GM21423 (cell line): Measurements from ENCODE around the gene TMOD1.
"Not testable (repeated sequence)": the region's sequence is repeated elsewhere in the genome, so short reads cannot be mapped to it uniquely, and the experiment has no call there.

Experiments
- ATAC-seq: cut with Tn5 transposase; IDR thresholded peaks from one replicate; pipeline ENCODE4 v1.9.1; 2021; ENCODE audit warnings: mild to moderate bottlenecking, moderate library complexity; ENCODE audit not compliant: unreplicated experiment

TMOD1 gene

DNA sequence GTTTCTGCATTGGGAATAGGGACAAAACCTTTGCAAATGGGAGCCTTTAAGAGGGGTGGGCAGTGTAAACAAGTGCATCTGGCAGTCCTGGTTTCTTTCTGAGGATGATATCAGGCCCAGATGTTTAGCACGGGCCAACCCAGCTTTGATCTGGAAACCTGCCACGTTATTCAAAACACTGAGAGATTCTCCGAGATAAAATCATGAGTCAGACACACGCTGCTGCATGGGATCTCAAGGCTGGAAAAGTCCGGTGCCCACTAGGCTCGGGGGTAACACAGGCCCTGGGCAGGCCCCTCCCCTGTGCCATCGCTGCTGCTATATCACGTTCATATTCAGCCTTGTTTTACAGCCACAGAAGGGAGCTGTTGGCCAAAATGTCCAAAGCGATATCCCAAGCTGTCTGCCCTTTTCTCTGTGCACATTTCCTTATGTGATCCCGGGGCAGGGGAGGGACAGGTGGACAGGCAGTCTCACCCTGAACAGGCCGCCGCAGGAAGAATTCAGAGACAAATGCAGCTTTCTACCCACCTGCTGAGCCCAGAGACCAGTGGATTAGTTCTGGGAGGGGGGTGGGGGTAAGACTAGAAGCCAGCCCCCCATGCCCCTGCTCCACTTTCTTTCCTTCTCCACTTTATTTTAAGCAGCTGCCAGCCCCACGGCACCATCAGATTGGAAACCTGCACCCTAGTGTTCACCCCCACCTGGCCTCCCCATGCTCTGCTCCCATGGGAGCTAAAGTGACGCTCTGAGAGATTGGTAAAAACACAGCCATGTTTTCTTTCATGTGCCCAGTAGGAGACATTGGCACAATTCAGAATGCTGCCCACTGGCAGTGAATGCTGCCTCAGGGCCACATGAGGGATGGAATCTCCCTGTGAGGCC lies 63.1 kb downstream of the TMOD1 start:
- ATAC-seq = no peak

DNA sequence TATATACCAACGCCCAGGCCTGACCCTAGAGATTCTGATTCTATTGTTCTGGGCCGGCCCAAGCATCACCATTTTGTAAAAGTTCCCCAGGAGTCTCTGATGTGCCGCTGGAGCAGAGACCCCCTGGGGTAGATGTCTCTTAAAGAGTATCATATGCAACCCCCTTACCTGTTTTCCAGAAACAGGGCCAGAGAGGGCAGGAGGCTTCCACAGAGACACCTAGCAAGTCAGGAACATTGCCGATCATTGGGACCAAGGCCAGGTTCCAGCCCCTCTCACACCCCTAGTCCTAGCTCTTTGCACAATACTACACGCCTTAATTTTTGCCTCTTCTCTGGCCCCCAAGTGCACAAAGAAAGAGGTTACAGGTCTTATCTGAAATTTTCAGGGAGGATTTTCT lies 63.8 kb downstream of the TMOD1 start:
- ATAC-seq = no peak

DNA sequence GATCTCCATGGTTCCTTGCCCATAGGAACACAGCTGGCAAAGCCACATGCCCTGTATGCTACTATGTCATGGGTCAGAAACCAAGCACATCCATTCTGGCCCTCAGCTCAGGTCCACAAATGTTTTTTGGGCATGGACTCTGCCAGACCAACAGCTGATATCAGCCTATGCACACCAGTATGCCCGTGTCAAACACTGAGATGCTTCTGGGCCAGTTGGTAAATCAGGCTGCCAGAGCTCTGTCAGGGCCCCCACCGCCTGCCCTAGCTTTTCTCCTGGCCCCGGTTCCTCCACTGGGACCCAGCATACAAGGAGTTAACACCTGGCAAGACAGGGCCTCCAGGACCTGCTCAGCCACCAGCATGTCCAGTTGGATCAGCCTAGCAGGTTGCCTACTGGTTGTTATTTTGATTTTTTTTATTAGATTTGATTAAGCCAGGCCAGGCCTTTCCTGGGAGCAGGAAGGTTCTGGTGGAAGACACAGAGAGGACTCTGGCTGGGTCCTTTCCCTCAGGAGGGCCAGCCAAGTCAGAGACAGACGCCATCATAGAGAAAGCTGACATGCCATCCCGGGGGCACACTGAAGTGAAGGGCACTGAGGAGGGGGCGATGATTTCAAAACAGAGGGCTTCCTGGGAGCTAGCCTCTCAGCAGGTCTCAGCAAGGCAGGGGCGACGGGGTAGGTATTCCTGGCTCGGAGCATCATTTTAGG lies 65.9 kb downstream of the TMOD1 start:
- ATAC-seq = no peak

DNA sequence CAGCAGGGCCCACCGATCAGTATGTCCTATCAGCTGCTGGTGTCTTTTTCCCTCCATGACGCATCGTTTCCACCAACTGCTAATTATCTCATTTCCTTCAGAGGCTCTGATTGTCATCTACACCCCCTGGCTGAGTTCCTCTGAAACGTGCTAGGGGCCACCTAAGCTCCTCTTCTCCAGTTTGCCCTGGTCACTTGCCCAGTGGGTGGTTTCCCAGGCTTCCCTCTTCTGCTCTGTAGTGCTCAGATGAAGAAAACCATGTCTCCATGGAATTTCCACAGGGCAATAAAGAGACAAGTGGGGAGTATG lies 66.4 kb downstream of the TMOD1 start:
- no peak for ATAC-seq

DNA sequence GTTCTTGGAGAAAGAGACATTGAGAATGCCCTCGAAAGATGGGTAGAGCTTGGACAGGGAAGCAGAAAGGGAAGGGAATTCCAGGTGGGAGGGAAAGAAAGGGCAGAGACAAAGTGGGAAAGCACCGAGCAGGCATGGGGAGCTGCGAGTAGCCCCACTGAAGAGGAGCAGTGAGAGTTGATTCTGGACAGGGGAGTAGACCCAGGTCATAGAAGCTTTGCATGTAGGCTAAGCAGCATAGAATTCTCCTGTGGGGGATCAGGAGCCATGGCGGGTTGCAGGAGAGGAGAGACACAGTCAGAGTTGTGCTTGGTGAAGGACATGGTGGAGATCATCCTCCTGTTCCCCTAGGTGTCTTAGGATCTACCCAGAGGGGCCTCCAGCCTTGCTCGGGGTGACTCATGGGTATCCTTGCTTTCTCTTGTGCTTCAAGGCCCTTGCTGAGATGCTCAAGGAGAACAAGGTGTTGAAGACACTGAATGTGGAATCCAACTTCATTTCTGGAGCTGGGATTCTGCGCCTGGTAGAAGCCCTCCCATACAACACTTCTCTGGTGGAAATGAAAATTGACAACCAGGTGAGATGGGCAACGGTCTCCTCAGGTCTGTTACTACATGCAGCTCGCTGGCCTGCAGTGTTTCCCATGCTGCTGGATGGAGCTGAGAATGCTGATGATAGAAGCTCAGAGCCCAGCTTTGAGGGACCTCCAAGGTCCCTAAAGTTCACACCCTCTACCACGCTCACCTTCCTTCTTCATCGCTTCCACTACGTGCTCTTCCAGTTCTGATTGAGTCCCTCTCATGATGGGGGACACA lies 67.2 kb downstream of the TMOD1 start:
- ATAC-seq = no peak

DNA sequence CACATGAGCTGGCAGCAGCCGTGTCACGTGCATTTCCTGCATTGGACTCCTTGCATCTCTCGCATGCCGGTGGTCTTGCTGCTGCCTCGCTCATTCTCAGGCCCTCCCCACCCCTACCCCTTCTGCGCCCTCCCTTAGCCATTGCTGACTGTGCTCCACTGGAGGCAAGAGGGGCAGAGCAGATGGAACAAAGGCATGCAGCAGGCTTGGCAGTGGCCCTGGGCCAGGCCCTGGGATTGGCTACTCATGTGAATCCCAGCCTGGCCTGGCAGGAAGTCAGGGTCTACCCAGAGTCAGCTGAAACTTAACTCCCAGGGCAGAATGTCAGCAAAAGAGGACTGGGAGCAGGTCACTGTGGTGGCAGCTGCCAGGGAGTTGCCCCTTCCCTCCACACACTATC lies 69.4 kb downstream of the TMOD1 start:
- ATAC-seq = no peak

DNA sequence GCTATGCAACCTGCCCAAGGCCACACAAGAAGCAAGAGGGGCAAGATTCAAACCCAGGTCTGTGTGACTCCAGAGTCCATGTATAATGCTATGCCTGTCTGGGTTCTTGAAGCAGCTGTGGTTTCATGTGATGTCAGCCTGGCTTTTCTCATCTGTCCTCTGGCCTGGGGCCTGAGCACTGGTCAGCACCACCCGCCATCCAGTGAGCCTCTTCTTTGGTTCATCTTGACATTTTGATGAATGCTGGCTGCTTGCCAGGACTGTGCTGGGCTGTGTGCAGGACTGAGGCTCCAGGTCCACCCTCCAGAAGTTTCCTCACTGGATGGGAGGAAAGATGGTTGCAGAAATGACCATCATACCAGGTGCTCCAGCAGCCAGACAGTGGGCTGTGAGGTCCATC lies 70.2 kb downstream of the TMOD1 start:
- no peak for ATAC-seq

DNA sequence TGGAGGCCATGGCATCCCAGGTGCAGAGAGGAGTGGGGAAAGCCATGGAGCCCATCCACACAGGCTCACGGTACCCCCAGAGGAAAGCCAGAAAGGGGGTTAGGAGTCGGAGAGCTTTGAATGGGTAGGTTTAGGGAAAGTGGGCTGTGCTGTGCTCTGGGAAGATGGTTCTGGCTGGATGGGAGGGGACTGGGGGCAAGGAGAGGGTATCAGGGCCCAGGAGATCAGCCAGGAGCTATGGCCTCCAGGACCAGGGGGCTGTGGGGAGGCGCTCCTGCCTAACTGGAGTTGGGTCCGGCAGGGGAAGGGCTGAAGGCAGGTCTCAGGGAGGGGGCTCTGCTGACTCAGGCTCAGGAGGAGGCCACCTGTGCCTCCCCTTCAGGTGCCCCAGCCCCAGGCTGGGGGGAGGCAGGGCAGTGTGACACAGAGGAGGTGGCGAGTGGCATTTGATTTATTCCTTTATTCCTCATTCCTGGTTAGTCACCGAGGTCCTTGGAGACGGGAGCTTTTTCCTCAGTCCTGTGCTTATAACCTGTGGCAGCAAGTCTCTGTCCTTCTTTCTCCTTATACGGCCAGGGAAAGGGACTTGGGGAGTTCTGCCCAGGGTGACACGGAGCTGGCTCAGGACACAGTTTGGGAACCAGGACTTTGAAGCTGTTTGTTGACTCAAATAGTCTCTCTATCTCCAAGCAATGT lies 70.9 kb downstream of the TMOD1 start:
- no peak for ATAC-seq

DNA sequence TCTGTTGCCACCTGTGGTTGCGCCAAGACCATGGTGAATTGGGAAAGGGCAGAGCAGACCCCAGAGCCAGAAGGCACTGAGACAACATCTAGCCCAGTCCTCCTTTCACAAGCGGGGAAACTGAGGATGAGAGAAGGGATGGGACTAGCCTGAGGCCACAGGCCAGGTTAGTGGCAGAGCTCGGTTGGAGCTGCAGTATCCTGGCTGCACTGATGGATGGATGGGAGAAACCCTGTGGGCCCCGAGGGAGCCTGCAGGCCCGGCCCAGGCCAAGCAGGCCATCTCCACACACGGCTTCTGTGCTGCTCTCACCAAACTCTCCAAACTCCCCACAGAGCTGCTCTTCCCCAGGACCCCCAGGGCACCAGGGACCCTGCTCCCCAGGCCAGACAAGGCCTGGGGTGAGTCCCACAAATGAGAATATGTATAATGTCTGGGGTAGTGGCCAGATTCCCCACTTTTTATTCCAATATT lies 71.5 kb downstream of the TMOD1 start:
- ATAC-seq = no peak

DNA sequence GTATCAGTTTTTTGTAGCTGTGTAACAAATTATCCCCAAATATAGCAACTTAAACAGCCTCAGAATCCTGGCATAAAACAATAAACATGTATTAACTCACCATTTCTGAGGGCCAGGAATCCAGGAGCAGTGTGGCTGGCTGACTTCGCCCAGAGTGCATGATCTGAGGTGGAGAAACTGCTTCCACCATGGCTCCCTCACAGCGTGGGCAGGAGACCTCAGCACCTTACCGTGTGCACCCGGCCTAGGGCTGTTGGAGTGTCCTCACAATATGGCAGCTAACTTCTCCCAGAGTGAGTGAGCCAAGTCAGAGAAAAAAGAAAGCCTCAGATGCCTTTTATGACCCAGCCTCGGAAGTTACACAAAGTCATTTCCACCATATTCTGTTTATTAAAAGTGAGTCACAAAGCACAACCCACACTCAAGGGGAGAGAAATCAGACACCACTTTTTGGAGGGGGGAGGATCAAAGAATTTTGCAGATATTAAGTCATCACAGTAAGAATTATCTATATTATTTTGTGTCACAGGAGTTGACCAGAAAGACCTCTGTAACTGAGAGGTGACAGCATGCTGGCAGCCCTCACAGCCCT lies 72.1 kb downstream of the TMOD1 start:
- ATAC-seq = no peak

DNA sequence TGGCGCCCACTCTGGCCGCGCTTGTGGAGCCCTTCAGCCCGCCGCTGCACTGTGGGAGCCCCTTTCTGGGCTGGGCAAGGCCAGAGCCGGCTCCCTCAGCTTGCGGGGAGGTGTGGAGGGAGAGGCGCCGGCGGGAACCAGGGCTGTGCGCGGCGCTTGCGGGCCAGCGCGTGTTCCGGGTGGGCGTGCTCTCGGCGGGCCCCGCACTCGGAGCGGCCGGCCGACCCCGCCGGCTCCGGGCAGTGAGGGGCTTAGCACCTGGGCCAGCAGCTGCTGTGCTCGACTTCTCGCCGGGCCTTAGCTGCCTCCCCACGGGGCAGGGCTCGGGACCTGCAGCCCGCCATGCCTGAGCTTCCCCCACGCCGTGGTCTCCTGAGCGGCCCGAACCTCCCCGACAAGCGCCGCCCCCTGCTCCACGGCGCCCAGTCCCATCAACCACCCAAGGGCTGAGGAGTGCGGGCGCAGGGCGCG lies 72.7 kb downstream of the TMOD1 start:
- not testable (repeated sequence) for ATAC-seq

DNA sequence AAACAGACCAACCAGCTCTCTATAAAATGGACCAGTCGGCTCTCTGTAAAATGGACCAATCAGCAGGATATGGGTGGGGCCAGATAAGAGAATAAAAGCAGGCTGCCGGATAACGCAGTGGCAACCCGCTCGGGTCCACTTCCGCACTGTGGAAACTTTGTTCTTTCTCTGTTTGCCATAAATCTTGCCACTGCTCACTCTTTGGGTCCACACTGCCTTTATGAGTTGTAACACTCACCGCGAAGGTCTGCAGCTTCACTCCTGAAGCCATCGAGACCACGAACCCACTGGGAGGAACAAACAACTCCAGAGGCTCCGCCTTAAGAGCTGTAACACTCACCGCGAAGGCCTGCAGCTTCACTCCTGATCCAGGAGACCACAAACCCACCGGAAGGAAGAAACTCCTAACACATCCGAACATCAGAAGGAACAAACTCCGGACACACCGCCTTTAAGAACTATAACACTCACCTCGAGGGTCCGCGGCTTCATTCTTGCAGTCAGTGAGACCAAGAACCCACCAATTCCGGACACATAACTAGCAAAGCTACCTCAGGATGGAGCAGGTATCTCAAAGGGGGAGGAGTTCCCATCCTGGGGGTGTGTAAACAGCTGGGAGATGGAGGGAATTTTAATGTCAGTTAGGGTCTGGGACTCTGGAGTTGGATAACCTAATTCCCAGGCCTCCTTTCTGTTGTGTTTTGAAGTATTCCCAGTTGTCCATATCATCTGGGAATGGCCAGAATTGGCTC lies 73.6 kb downstream of the TMOD1 start:
- not testable (repeated sequence) for ATAC-seq

DNA sequence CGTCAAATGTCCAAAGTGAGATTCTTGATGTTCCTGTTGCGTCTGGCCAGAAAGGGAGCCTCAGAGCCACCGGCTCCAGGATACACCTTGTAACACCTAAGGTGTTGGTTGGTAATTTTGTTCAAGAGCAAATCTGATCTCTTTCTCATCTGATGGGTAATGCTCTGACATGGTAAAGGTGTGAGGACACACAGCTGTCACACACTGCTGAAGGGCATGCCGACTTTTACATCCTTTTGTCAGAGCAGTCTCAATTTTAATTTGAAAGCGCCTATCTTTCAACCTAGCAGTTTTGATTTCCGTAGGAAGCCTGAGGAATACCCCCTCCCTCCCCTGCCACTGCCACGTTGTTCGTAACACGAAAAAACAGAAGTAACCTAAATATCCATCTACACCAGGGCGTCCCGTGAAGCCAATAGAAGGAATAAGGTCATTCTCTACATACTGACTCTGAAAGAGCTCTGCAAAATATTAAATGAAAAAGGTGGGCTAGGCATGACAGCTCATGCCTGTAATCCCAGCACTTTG lies 74.3 kb downstream of the TMOD1 start:
- ATAC-seq = no peak

DNA sequence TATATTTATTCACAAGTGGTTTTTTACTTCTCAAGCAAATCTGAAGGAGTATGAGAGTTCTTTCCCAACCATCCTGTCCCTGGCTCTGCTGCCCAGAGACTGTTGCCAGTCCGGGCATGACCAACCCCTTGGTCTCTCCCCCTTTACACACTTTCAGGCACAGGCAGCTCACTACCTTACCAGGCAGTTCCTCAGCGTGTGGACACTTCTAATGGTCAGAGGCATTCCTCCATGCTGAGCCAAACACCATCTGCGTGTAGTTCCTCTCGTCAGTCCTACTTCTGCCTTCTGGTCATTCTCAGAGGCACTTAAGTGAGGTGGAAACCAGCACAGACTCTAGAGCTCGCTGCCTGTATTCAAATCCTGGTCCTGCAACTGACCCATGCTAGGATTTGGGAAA lies 75.6 kb downstream of the TMOD1 start:
- ATAC-seq = no peak

DNA sequence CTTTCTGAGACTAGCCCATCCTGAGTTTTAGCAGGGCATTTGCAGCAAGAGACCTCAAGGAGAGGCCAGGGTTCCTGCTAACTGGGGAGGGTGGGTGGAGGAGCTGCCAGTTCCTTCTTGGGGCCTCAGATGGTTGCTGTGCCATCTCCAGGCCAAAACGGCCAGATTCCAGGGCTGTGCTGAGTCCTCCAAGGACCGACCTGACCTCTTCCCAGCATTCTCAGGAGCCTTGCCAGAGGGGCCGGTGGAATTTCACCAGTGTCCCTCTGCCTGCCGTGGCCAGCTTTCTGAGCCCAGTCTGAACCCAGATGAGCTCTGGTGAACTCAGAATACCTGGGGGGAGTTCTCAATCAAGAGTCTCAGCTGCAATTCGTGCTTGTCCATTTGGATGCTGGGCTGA lies 77.4 kb downstream of the TMOD1 start:
- no peak for ATAC-seq

DNA sequence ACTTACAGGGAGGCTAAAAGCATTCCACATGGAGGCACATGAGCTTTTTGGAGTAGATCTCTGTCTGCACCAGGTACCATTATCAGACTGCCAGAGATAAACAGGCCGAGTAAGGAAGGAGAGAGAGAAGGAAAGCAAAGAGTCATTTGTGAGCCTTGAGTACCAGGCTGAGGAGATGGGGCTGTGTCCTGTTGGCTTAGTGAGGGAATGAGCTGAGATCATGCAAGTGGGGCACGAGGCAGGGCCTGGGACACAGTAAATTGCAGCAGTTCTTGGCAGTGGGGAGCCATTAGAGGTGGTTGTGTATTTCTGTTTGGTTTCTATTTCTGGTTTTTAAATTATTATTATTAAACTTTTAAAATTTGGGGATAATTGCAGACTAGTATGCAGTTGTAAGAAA lies 78.4 kb downstream of the TMOD1 start:
- no peak for ATAC-seq

DNA sequence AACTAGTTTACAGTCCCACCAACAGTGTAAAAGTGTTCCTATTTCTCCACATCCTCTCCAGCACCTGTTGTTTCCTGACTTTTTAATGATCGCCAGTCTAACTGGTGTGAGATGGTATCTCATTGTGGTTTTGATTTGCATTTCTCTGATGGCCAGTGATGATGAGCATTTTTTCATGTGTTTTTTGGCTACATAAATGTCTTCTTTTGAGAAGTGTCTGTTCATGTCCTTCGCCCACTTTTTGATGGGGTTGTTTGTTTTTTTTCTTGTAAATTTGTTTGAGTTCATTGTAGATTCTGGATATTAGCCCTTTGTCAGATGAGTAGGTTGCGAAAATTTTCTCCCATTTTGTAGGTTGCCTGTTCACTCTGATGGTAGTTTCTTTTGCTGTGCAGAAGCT lies 80.1 kb downstream of the TMOD1 start:
- ATAC-seq = not testable (repeated sequence)

DNA sequence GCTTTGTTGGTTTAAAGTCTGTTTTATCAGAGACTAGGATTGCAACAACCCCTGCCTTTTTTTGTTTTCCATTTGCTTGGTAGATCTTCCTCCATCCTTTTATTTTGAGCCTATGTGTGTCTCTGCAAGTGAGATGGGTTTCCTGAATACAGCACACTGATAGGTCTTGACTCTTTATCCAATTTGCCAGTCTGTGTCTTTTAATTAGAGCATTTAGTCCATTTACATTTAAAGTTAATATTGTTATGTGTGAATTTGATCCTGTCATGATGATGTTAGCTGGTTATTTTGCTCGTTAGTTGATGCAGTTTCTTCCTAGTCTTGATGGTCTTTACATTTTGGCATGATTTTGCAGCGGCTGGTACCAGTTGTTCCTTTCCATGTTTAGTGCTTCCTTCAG lies 83.3 kb downstream of the TMOD1 start:
- not testable (repeated sequence) for ATAC-seq

DNA sequence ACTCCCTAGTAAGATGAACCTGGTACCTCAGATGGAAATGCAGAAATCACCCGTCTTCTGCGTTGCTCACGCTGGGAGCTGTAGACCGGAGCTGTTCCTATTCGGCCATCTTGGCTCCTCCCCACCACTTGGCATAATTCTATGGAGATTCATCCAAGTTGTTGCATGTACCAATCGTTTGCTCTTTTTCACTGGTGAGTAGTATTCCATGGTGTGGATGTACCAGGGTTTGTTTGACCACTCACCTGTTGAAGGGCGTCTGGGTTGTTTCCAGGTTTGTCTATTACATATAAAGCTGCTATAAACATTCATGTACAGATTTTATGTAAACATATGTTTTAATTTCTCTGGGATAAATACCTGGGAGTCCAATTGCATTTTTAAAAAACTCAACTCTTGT lies 85.4 kb downstream of the TMOD1 start:
- ATAC-seq = not testable (repeated sequence)
